Loucy (cell line): ENCODE results near the gene HYAL3.

Source experiments
- CTCF ChIP-seq: fragments of 200-600 bp; sonication (generic); conservative IDR thresholded peaks from 2 replicates; pipeline ENCODE4 v1.5.1; 2014; ENCODE audit warnings: mild to moderate bottlenecking, antibody characterized with exemption, low read length
- EZH2phosphoT487 ChIP-seq: fragments of 200-600 bp; IDR thresholded peaks from 2 replicates; pipeline ENCODE4 v1.6.1; 2018; ENCODE audit warnings: antibody characterized with exemption, mild to moderate bottlenecking, moderate library complexity, borderline replicate concordance

DNA sequence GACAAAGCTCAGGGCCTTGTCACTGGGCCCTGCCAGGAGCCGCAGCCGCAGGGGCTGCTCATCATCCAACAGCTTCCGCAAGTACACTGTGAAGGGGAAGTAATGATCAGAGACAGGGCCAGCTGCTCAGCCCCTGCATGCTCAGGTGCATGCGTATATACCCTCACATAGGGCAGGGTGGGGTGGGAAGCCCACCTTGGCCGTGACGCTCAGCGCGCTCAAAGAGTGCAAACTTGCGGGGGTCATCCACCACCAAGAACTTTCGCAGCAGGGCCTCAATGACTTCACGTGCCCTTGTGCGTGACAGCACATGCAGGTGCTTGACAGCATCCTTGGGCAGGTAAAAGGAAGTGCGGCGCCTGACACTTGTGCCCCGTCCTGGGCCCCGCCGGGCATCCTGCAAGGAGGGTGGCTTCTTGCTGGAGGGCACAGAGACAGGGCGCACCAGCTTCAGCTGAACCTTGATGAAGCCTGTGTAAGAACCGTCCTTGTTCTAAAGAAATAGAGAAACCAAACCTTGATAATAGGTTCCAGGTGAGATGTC is 32.2 kb upstream of the HYAL3 start:
- no peak for TF ChIP-seq CTCF
- no peak for TF ChIP-seq EZH2phosphoT487
